Mesendoderm (in vitro differentiated cells): Measurements from ENCODE around the gene OTOG.

Experiments used
- DNase-seq: peaks from one replicate; pipeline ENCODE4 v3.0.0; 2013
- H2AK5ac ChIP-seq: 2 replicates; pipeline ENCODE4 v1.6.1; 2013; ENCODE audit warnings: low read length, inconsistent platforms
- H2BK120ac ChIP-seq: 2 replicates; pipeline ENCODE4 v1.6.1; 2013; ENCODE audit warnings: low read depth, mild to moderate bottlenecking, low read length, moderate library complexity, mixed read lengths
- H2BK15ac ChIP-seq: replicated peaks from 2 replicates; pipeline ENCODE4 v1.6.1; 2013; ENCODE audit warnings: low read depth, mild to moderate bottlenecking, moderate library complexity
- H2BK5ac ChIP-seq: 2 replicates; pipeline ENCODE4 v1.6.1; 2013; ENCODE audit warnings: low read length, inconsistent platforms
- H3K18ac ChIP-seq: 2 replicates; pipeline ENCODE4 v1.6.1; 2013; ENCODE audit warnings: mild to moderate bottlenecking, low read length, mixed read lengths
- H3K23ac ChIP-seq: one replicate; pipeline ENCODE4 v1.6.1; 2013; ENCODE audit warnings: low read length
- H3K27ac ChIP-seq: 2 replicates; pipeline ENCODE4 v1.5.1; 2013; ENCODE audit warnings: low read depth, mild to moderate bottlenecking, inconsistent platforms, low read length, moderate library complexity
- H3K27me3 ChIP-seq: 2 replicates; pipeline ENCODE4 v1.6.1; 2013; ENCODE audit warnings: low read length, control low read depth, mild to moderate bottlenecking, inconsistent platforms; ENCODE audit not compliant: insufficient read depth, poor library complexity
- H3K36me3 ChIP-seq: 2 replicates; pipeline ENCODE4 v1.6.1; 2013; ENCODE audit warnings: low read length, inconsistent platforms; ENCODE audit not compliant: control insufficient read depth, insufficient read depth
- H3K4ac ChIP-seq: one replicate; pipeline ENCODE4 v1.6.1; 2013; ENCODE audit warnings: low read depth, mild to moderate bottlenecking, low read length, moderate library complexity
- H3K4me1 ChIP-seq: 2 replicates; pipeline ENCODE4 v1.6.1; 2013; ENCODE audit warnings: low read depth, low read length, inconsistent platforms; ENCODE audit not compliant: control insufficient read depth
- H3K4me2 ChIP-seq: 2 replicates; pipeline ENCODE4 v1.6.1; 2013; ENCODE audit warnings: low read length
- H3K4me3 ChIP-seq: 2 replicates; pipeline ENCODE4 v1.5.1; 2013; ENCODE audit warnings: mild to moderate bottlenecking, low read length
- H3K56ac ChIP-seq: one replicate; pipeline ENCODE4 v1.6.1; 2013; ENCODE audit warnings: low read length
- H3K79me1 ChIP-seq: 2 replicates; pipeline ENCODE4 v1.6.1; 2013; ENCODE audit warnings: low read length, inconsistent platforms
- H3K79me2 ChIP-seq: 2 replicates; pipeline ENCODE4 v1.6.1; 2013; ENCODE audit warnings: mild to moderate bottlenecking, low read length; ENCODE audit not compliant: control insufficient read depth, insufficient read depth
- H3K9ac ChIP-seq: 2 replicates; pipeline ENCODE4 v1.6.1; 2013; ENCODE audit warnings: low read length, inconsistent platforms
- H4K5ac ChIP-seq: one replicate; pipeline ENCODE4 v1.6.1; 2013; ENCODE audit warnings: low read length
- H4K8ac ChIP-seq: one replicate; pipeline ENCODE4 v1.6.1; 2013; ENCODE audit warnings: low read depth, mild to moderate bottlenecking, control low read depth, low read length, moderate library complexity
- WGBS: extraction: QIAGEN DNeasy Blood & Tissue Kit; methylation state at CpG from one replicate; pipeline ENCODE4 v1.1.7; 2013; ENCODE audit warnings: low lambda C conversion rate, missing lambda C conversion rate; ENCODE audit not compliant: insufficient coverage; ENCODE audit errors: extremely low coverage; 5-methylcytosine and 5-hydroxymethylcytosine counted together

OTOG gene

DNA sequence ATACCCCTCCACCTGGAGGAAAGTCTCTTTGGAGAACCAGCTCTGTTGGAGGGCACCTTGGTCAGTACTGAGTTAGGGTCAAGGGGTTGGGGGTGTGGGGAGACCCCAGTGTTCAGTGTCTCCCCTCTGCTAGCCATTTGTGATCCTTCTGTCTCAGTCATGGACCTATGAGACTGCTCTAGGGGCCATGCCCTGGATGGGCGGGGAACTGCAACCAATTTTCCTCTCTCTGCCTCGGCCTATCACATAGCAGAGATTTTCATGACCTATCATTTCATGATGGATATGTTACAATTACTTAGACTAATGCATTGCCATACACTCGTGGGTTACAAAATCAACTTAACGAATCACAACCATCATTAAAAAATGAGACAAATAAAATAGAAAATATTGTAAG is 7.4 kb downstream of the OTOG start:
- H3K18ac ChIP-seq, result no peak overlapping the region
- H3K9ac ChIP-seq, result no peak overlapping the region
- H3K4me2 ChIP-seq, result no peak overlapping the region
- no peak overlapping the region for H2BK5ac ChIP-seq
- H3K23ac ChIP-seq, result no peak overlapping the region
- H3K4me3 ChIP-seq, result no peak overlapping the region
- no CpG with 5 or more reads among the region's 4 CpGs for WGBS
- DNase-seq, result no peak
- no peak overlapping the region for H3K56ac ChIP-seq
- no peak overlapping the region for H3K4ac ChIP-seq
- no peaks in the 10 kb centered on the region for H3K36me3 ChIP-seq
- no peak overlapping the region for H3K27ac ChIP-seq
- no peak overlapping the region for H2AK5ac ChIP-seq
- H3K79me2 ChIP-seq, result no peaks in the 10 kb centered on the region
- H4K8ac ChIP-seq, result no peak overlapping the region
- H2BK120ac ChIP-seq, result no peak overlapping the region
- H2BK15ac ChIP-seq, result no peak overlapping the region
- no peaks in the 10 kb centered on the region for H3K27me3 ChIP-seq
- H3K4me1 ChIP-seq, result no peaks in the 10 kb centered on the region
- no peak overlapping the region for H4K5ac ChIP-seq
- no peaks in the 10 kb centered on the region for H3K79me1 ChIP-seq

DNA sequence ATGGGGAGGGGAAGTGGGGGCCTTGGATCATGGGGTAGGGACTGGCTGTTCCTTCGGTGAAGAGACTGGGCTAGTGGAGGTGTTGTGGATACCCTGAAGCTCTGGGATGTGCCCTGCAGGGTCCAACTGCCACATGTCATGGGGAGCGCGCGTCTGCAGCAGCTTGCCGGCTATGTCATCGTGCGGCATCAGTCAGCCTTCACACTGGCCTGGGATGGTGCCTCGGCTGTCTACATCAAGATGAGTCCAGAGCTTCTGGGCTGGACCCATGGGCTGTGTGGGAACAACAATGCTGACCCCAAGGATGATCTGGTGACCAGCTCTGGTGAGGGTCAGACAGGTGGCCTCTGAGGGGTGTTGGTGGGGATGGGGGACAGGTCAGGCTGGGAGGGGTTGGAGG is 9.9 kb downstream of the OTOG start:
- Histone ChIP-seq H3K79me1 (no peaks in the 10 kb centered on the region), H2BK120ac (no peak overlapping the region), H3K27ac (no peak overlapping the region), H3K4me2 (no peak overlapping the region), H3K56ac (no peak overlapping the region), H3K18ac (no peak overlapping the region), H3K36me3 (no peaks in the 10 kb centered on the region), H3K4me3 (no peak overlapping the region), H4K8ac (no peak overlapping the region), H3K27me3 (no peaks in the 10 kb centered on the region), H2AK5ac (no peak overlapping the region), H4K5ac (no peak overlapping the region), H3K4me1 (no peaks in the 10 kb centered on the region), H2BK5ac (no peak overlapping the region), H2BK15ac (no peak overlapping the region), H3K79me2 (no peaks in the 10 kb centered on the region), H3K23ac (no peak overlapping the region), H3K9ac (no peak overlapping the region), H3K4ac (no peak overlapping the region)
- no peak for DNase-seq
- no CpG with 5 or more reads among the region's 8 CpGs for WGBS

DNA sequence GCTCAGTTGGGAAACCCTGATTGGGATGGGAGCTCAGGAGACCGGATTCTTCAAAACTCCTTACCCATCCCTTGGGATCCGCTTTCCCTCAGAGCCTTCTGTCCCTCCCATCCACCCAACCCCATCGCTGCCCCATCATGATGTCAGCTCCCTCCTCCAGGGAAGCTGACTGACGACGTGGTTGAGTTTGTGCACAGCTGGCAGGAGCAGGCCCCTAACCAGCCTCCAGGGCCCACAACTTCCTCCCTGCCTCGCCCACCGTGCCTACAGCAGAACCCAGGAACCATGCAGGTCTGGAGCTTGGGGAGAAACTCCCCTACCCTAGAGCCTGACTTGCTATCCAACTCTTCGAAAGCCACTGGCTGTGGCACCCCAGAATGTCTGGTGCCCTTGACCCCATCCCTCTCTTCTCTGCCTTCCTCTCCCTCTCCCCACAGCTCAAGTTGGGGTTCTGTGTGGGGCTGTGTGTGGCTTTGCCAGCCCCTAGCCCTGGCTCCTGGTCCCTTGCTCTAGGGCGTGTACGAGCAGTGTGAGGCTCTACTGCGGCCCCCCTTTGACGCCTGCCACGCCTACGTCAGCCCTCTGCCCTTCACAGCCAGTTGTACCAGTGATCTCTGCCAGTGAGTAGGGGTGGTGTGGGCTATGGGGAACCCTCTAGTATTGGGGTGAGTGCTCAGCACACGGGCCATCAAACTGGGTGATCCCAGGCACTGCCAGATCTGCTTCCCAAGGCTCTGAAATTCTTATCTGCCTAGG is 11.1 kb downstream of the OTOG start:
- H3K4me2 ChIP-seq, result no peak overlapping the region
- no peak overlapping the region for H3K18ac ChIP-seq
- H3K4ac ChIP-seq, result no peak overlapping the region
- H3K56ac ChIP-seq, result no peak overlapping the region
- H2AK5ac ChIP-seq, result no peak overlapping the region
- H3K23ac ChIP-seq, result no peak overlapping the region
- no peaks in the 10 kb centered on the region for H3K36me3 ChIP-seq
- no peaks in the 10 kb centered on the region for H3K4me1 ChIP-seq
- no peak overlapping the region for H2BK120ac ChIP-seq
- H2BK5ac ChIP-seq, result no peak overlapping the region
- no peak overlapping the region for H3K4me3 ChIP-seq
- no peak overlapping the region for H4K8ac ChIP-seq
- no peak overlapping the region for H3K27ac ChIP-seq
- H4K5ac ChIP-seq, result no peak overlapping the region
- no peak for DNase-seq
- H3K9ac ChIP-seq, result no peak overlapping the region
- no peaks in the 10 kb centered on the region for H3K79me2 ChIP-seq
- no peak overlapping the region for H2BK15ac ChIP-seq
- WGBS, result no CpG with 5 or more reads among the region's 15 CpGs
- H3K27me3 ChIP-seq, result no peaks in the 10 kb centered on the region
- H3K79me1 ChIP-seq, result no peaks in the 10 kb centered on the region

DNA sequence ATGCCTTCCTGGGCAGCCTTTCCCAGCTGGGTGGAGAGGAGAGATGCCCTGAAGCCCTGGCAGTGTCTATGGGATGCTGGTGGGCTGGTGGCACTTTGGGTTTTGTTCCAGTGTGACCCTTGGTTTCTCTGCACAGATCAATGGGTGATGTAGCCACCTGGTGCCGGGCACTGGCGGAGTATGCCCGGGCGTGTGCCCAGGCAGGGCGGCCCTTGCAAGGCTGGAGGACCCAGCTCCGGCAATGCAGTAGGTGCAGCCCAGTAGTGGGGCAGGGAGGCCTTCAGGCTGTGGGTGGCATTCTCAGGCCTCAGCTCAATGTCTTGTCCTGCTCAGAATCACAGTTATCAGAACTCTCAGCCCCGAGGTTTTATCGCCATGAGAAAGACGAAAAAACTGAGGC is 11.9 kb downstream of the OTOG start:
- Histone ChIP-seq H3K18ac (no peak overlapping the region), H2AK5ac (no peak overlapping the region), H3K79me1 (no peaks in the 10 kb centered on the region), H2BK5ac (no peak overlapping the region), H3K27ac (no peak overlapping the region), H3K56ac (no peak overlapping the region), H3K9ac (no peak overlapping the region), H3K4me3 (no peak overlapping the region), H2BK120ac (no peak overlapping the region), H4K5ac (no peak overlapping the region), H3K4me2 (no peak overlapping the region), H3K36me3 (no peaks in the 10 kb centered on the region), H2BK15ac (no peak overlapping the region), H3K4ac (no peak overlapping the region), H4K8ac (no peak overlapping the region), H3K23ac (no peak overlapping the region), H3K4me1 (no peaks in the 10 kb centered on the region), H3K79me2 (no peaks in the 10 kb centered on the region), H3K27me3 (no peaks in the 10 kb centered on the region)
- WGBS, result no CpG with 5 or more reads among the region's 9 CpGs
- DNase-seq, result no peak

DNA sequence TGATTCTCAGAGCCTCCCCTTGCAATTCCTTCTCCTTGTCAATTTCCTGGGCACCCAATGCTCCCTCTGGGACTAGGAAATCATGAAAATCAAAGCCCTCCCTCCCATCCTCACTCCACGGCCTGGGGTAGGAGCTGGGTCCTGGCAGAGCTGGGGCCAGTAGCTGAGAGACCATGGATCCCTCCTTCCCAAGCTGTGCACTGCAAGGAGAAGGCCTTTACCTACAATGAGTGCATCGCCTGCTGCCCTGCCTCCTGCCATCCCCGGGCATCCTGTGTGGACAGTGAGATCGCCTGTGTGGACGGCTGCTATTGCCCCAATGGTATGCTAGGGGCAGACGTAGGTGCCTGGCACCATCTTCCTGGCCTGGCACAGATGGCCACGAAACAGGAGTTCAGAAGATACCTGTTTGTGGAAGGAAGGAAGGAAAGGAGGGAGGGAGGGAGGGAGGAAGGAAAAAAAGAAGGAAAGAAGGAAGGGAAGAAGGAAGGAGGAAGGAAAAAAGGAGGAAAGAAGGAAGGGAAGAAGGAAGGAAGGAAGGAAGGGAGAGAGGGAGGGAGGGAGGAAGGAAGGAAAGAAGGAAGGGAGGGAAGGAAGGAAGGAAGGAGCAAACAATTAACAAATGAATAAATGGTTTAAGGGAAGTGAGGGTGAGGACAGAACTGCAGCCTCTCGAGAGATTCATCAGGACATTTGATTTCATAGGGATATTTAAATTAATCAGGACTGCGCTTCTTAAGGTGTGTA is 12.5 kb downstream of the OTOG start:
- no peaks in the 10 kb centered on the region for H3K79me1 ChIP-seq
- no peak for DNase-seq
- no peaks in the 10 kb centered on the region for H3K36me3 ChIP-seq
- H3K18ac ChIP-seq, result no peak overlapping the region
- no peaks in the 10 kb centered on the region for H3K27me3 ChIP-seq
- H3K4me3 ChIP-seq, result no peak overlapping the region
- H3K4me1 ChIP-seq, result no peaks in the 10 kb centered on the region
- H3K9ac ChIP-seq, result no peak overlapping the region
- H2BK5ac ChIP-seq, result no peak overlapping the region
- H2BK120ac ChIP-seq, result no peak overlapping the region
- H2BK15ac ChIP-seq, result no peak overlapping the region
- H4K5ac ChIP-seq, result no peak overlapping the region
- H3K27ac ChIP-seq, result no peak overlapping the region
- H3K23ac ChIP-seq, result no peak overlapping the region
- H3K4me2 ChIP-seq, result no peak overlapping the region
- H3K79me2 ChIP-seq, result no peaks in the 10 kb centered on the region
- no peak overlapping the region for H2AK5ac ChIP-seq
- WGBS, result no CpG with 5 or more reads among the region's 9 CpGs
- H3K56ac ChIP-seq, result no peak overlapping the region
- H4K8ac ChIP-seq, result no peak overlapping the region
- H3K4ac ChIP-seq, result no peak overlapping the region
